Measurements from ENCODE around the gene C1orf105.

DNA sequence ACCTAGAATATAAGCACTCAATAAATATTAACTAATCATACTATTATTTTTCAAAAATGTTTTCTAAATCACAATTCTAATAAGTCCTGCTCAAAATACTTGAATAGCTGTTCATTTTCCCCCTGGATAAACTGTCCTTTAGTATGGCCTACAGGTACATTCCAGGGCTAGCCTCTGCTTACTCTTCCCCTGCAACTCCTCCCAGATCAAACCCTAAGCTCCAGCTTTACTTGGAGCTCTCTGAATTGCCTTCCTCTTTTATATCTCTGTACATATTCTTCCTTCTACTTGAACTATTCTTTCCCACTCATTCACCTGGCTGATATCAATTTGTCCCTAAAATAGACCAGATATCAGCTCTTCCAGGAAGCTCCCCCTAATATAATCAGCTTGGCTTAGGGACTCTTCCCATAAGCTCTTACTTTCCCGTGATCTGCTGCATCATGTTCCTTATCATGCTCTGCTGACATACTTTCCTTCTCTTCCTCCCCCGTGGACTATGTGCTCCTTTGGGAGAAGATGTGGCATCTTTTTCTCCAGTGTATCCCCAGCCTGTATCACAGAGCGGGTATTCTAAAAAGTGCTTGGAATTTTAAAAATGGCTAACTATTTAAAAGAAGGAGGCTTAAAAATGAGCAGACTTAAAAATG is 66.4 kb downstream of the C1orf105 start:
- TF ChIP-seq, protein P1, sequence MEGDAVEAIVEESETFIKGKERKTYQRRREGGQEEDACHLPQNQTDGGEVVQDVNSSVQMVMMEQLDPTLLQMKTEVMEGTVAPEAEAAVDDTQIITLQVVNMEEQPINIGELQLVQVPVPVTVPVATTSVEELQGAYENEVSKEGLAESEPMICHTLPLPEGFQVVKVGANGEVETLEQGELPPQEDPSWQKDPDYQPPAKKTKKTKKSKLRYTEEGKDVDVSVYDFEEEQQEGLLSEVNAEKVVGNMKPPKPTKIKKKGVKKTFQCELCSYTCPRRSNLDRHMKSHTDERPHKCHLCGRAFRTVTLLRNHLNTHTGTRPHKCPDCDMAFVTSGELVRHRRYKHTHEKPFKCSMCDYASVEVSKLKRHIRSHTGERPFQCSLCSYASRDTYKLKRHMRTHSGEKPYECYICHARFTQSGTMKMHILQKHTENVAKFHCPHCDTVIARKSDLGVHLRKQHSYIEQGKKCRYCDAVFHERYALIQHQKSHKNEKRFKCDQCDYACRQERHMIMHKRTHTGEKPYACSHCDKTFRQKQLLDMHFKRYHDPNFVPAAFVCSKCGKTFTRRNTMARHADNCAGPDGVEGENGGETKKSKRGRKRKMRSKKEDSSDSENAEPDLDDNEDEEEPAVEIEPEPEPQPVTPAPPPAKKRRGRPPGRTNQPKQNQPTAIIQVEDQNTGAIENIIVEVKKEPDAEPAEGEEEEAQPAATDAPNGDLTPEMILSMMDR (IDR thresholded peaks at IDR 0.05) = no peak
- no peak for TF ChIP-seq POLR2A (IDR thresholded peaks at IDR 0.05)

All from esophagus squamous epithelium (tissue), 4 donors.